Right lobe of liver (tissue), 6 donors: ENCODE results near the gene KCTD20. TPM values are rescaled to one million over a fixed set of nuclear protein-coding genes. Genes with fewer than 3 reads are reported as not detected.

Source experiments
- ATAC-seq, 4 donors: fragments of 200-7000 bp; cut with Tn5 transposase; one replicate each; pipeline ENCODE4 v1.9.1; 2020; ENCODE audit warnings: mild to moderate bottlenecking in 4 of 4, moderate library complexity in 4 of 4
- DNase-seq, 3 donors: peaks; one replicate each; pipeline ENCODE4 v3.0.0-alpha.2; 2020
- H3K27ac ChIP-seq, 3 donors: fragments of 200-600 bp; one replicate each; pipeline ENCODE4 v1.8.0; 2022
- H3K27me3 ChIP-seq, 2 donors: fragments of 200-600 bp; one replicate each; pipeline ENCODE4 v1.8.0; 2022
- H3K36me3 ChIP-seq, 4 donors: fragments of 200-600 bp; sonication (generic) in 1 of 4; one replicate each; pipeline versions ENCODE4 v1.5.1 to v1.8.0; 2017 to 2022; ENCODE audit warnings: control low read depth in 1 of 4
- H3K4me1 ChIP-seq, 4 donors: fragments of 200-600 bp; sonication (generic) in 1 of 4; one replicate each; pipeline versions ENCODE4 v1.5.1 to v1.8.0; 2017 to 2022; ENCODE audit warnings: control low read depth in 1 of 4
- H3K4me3 ChIP-seq, 3 donors: fragments of 200-600 bp; one replicate each; pipeline ENCODE4 v1.8.0; 2022
- H3K9me3 ChIP-seq, 4 donors: fragments of 200-600 bp; sonication (generic) in 1 of 4; one replicate each; pipeline versions ENCODE4 v1.5.1 to v1.8.0; 2017 to 2022; ENCODE audit warnings: control low read depth in 1 of 4
- POLR2A ChIP-seq: fragments of 450-650 bp; IDR thresholded peaks from one replicate; pipeline ENCODE4 v1.6.1; 2017; ENCODE audit warnings: antibody characterized with exemption, mild to moderate bottlenecking
- WGBS: methylation state at CpG from one replicate; pipeline ENCODE4 v1.1.6; 2018; ENCODE audit warnings: low coverage, low lambda C conversion rate; ENCODE audit not compliant: insufficient coverage; ENCODE audit errors: missing lambda C conversion rate; 5-methylcytosine and 5-hydroxymethylcytosine counted together
- intact Hi-C, 2 donors: fragments of 100-400 bp; cut with DNase I; formaldehyde crosslinking; loops; one replicate each; pipeline versions ENCODE4 v1.11.2 to v1.14.1; 2022
- total RNA-seq, 6 experiments: library from RNA; depleted of rRNA in 2 of 6; stranded (reverse); fragments of >200 nt in 2 of 6; fragmentation: NEBNext Ultra II Directional in 3 of 6; extraction: Animal tissue kit (Norgen Biotek cat#: 25700) in 3 of 6; gene quantifications; one replicate each; pipeline versions ENCODE4 v1.1.0 to v1.2.4, GENCODE V29; 2016 to 2023
- TF ChIP-seq, protein P1 (sequence below), 4 donors: fragments of 200-600 bp in 3 of 4; fragments of 450-650 bp in 1 of 4; IDR thresholded peaks; one replicate each; pipeline versions ENCODE4 v1.5.1 to v1.8.0; 2016 to 2022; ENCODE audit warnings: antibody characterized with exemption in 4 of 4, mild to moderate bottlenecking in 2 of 4
- donor health status: DM: no; HTN: yes; CAD: no.
- donor health status: DM: no; HTN: no; CAD: no.
- donor health status: DM: no; HTN: no; CAD: no.
- donor health status: DM: no; HTN: yes; CAD: no.
- donor health status: DM: no; HTN: yes; CAD: no.

KCTD20 gene
- total RNA-seq, 6 experiments from 2014 or later: 24.8 to 48.8 (median 33.5) TPM

DNA sequence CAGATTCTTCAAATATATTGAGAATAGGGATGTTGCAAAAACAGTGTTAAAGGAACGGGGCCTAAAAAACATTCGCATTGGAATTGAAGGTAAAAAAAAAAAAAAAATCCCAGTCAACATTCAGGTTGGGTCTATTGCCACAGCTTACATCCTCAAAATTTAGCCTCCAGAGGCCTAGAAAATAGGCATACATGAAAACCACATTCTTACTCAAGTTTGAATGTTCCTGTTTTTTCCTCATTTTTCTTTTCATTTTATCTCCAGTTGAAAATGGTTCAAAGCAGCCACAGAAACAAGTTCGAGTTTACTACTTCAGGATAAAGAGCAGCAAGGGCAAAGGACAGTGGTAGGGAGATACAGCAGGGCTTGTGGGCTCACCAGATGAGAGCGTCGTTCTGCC lies 41.9 kb downstream of the KCTD20 start:
- Histone ChIP-seq H3K4me1 (no peaks in the 10 kb centered on the region), H3K36me3 (peaks cover 0 to 54% (median 20%) of the 10 kb centered on the region in 4 donors), H3K27ac (no peak overlapping the region), H3K27me3 (no peaks in the 10 kb centered on the region), H3K9me3 (no peaks in the 10 kb centered on the region), H3K4me3 (no peak overlapping the region)
- intact Hi-C loops: loop anchor here in 1 of 2 donors (10.0 kb wide), 1 partner anchor 90 kb away; no protein-coding TSS in a partner anchor
- ATAC-seq (no peak), DNase-seq (no peak)
- TF ChIP-seq, protein P1, sequence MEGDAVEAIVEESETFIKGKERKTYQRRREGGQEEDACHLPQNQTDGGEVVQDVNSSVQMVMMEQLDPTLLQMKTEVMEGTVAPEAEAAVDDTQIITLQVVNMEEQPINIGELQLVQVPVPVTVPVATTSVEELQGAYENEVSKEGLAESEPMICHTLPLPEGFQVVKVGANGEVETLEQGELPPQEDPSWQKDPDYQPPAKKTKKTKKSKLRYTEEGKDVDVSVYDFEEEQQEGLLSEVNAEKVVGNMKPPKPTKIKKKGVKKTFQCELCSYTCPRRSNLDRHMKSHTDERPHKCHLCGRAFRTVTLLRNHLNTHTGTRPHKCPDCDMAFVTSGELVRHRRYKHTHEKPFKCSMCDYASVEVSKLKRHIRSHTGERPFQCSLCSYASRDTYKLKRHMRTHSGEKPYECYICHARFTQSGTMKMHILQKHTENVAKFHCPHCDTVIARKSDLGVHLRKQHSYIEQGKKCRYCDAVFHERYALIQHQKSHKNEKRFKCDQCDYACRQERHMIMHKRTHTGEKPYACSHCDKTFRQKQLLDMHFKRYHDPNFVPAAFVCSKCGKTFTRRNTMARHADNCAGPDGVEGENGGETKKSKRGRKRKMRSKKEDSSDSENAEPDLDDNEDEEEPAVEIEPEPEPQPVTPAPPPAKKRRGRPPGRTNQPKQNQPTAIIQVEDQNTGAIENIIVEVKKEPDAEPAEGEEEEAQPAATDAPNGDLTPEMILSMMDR (IDR thresholded peaks at IDR 0.05): no peak
- no peak for TF ChIP-seq POLR2A
- WGBS: 79% methylated on average over 5 of the region's 5 CpGs

DNA sequence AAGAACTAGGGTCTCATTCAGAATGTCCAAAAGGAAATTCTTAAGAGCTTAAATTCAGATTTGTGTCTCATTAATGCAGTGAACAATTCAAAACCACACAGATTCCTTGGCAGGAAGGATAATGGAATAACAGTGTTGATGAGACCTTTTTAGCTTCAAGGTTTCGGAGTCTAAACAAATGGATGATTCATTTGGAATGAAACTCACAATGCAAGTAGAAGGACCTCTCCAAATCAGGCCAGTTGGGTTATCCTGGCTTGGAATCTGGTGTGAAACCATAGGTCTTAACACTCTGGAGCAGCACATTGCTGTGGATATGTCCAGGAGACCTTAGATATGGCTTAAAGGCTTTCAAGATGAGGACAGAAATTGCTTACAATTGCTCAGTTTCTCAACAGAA lies 44.9 kb downstream of the KCTD20 start:
- Histone ChIP-seq H3K36me3 (peaks cover 0 to 28% (median 7%) of the 10 kb centered on the region in 4 donors), H3K4me1 (no peaks in the 10 kb centered on the region)

DNA sequence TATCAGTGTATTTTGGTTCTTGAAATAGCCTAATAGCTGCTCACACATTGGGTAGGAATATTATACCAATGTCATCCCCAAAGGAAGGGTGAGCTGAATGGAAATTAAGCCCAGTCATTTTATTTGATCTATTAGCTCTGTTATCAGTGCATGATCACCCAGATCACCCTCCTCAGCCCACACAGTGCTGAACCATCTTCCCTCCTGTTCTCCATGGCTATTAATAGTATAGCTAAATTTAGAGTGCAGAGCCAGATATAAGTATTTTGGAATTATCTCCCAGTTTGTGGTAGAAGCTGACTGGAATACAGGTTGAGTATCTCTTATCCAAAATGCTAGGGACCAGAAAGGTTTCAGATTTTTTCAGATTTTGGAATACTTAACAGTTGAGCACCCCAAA lies 45.4 kb downstream of the KCTD20 start:
- Histone ChIP-seq H3K27me3 (no peaks in the 10 kb centered on the region), H3K4me1 (peaks cover 0 to 1% (median 0%) of the 10 kb centered on the region in 4 donors), H3K9me3 (no peaks in the 10 kb centered on the region), H3K4me3 (no peak overlapping the region), H3K27ac (no peak overlapping the region), H3K36me3 (peaks cover 0 to 28% (median 7%) of the 10 kb centered on the region in 4 donors)
- intact Hi-C loops: loop anchor here in 1 of 2 donors (10.0 kb wide), 1 partner anchor 87 kb away; no protein-coding TSS in a partner anchor
- ATAC-seq (no peak), DNase-seq (no peak)
- no peak for TF ChIP-seq POLR2A
- TF ChIP-seq, protein P1 (IDR thresholded peaks at IDR 0.05): no peak

More for the DNA sequence above, 44.9 kb downstream of the KCTD20 start:
- ATAC-seq: no peak
- Histone ChIP-seq H3K4me3 (no peak overlapping the region), H3K27ac (no peak overlapping the region), H3K27me3 (no peaks in the 10 kb centered on the region), H3K9me3 (no peaks in the 10 kb centered on the region)
- TF ChIP-seq POLR2A: no peak
- TF ChIP-seq, protein P1 (IDR thresholded peaks at IDR 0.05): no peak
- WGBS: 100% methylated on average over 1 of the region's 1 CpG
- DNase-seq: no peak
- intact Hi-C loops: loop anchor here in 1 of 2 donors (10.0 kb wide), 1 partner anchor 87 kb away; no protein-coding TSS in a partner anchor

DNA sequence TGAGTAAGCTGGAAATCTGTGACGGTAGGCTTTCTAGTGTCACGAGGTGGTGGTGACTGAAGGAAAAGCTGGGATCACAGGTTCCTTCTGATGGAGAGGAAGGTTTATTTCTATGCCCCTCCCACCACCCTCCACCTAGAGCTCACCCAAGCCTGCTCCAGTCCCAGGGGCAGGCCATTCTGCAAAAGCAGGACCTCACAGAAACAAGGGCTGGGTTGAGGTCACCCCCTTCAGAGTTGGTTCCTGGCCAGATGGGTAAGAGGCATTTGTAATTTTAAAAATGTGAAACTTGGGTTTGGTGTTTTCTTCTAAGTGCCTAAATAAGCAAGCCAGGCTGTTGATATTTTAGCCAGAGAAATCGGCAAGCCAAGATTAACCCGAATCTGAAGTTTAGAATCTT lies 46.6 kb downstream of the KCTD20 start:
- DNase-seq (no peak), ATAC-seq (no peak)
- intact Hi-C loops: loop anchor here in 1 of 2 donors (10.0 kb wide), 1 partner anchor 85 kb away; no protein-coding TSS in a partner anchor
- Histone ChIP-seq H3K9me3 (no peaks in the 10 kb centered on the region), H3K36me3 (peaks cover 0 to 26% (median 7%) of the 10 kb centered on the region in 4 donors), H3K27me3 (no peaks in the 10 kb centered on the region), H3K4me3 (no peak overlapping the region), H3K4me1 (peaks cover 0 to 13% (median 0%) of the 10 kb centered on the region in 4 donors), H3K27ac (no peak overlapping the region)
- WGBS: 90% methylated on average over 4 of the region's 4 CpGs
- TF ChIP-seq, protein P1 (IDR thresholded peaks at IDR 0.05): no peak
- TF ChIP-seq POLR2A: no peak
